T-helper 1 cell treated with Interleukin-12 subunit alpha and Interleukin-12 subunit beta and Interleukin-4 antibody, amounts not matched to agents 30 μg/mL and 1 μg/mL, for 36 hours (primary cell): Measurements from ENCODE around the gene DYNLT2.
A peak's percentile ranks its signal among the peaks of the same experiment; 100 is the strongest.

Experiments
- H3K27ac Mint-ChIP-seq: one replicate; pipeline ENCODE4 v1.8.0; 2021; ENCODE audit warnings: mild to moderate bottlenecking, mixed read lengths
- H3K27me3 Mint-ChIP-seq: one replicate; pipeline ENCODE4 v1.8.0; 2021; ENCODE audit warnings: low read depth, mixed read lengths
- H3K36me3 Mint-ChIP-seq: one replicate; pipeline ENCODE4 v1.8.0; 2021; ENCODE audit warnings: low read depth, mixed read lengths
- H3K4me1 Mint-ChIP-seq: one replicate; pipeline ENCODE4 v1.8.0; 2021; ENCODE audit warnings: low read depth, mixed read lengths
- H3K4me3 Mint-ChIP-seq: one replicate; pipeline ENCODE4 v1.8.0; 2021; ENCODE audit warnings: mild to moderate bottlenecking, moderate library complexity, mixed read lengths
- H3K9me3 Mint-ChIP-seq: one replicate; pipeline ENCODE4 v1.8.0; 2021; ENCODE audit warnings: mixed read lengths

Gene DYNLT2, protein sequence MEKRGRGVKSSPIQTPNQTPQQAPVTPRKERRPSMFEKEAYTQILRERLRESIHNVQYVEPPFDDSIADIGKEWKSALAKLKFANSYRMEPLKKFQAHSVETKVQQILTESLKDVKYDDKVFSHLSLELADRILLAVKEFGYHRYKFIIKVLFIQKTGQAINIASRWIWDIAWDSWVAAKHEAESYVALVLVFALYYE

DNA sequence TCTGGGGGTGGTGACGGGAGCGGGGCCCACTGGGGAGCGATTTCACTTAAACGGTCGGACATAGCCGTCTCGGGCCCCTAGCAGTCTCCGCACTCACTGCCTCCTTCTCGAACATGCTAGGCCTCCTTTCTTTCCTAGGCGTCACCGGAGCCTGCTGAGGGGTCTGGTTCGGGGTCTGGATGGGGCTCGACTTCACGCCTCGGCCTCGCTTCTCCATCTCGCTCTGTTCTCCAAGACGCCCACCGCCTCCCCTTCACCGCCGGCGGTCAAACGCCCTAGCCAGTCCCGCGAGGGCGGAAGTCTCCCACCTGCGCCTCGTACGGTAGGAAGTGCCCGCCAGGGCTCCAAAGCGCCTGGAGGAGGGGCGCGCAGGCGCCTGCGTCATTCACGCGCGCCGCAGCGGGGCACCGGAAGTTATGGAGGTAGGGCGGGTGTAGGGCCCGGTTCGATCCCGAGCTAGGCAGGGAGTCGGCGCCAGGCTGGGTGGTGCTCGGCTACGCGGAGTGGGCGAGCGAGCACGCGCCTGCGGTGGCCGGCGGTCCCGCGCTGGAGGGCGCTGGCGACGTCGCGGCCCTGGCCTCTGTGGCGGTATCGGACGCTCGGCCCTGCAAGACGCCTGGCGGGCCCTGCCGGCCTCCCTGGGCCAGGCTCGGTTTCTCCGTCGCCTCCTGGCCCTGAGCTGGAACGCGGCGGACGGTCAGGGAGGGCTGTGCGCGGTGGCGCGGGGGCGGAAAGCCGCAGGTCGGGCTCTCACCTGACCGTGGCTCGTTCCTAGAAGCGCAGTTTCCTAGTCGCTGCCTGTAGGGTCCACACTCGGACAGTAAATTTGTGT lies at the start of gene DYNLT2, which contains the start of gene ERMARD:
Gene DYNLT2, minus strand, starts transcription at position 331 of the 832 bp plus-strand sequence. Its CDS starts 114 bp downstream, at position 217.
Gene ERMARD, plus strand, starts transcription at position 381 of the 832 bp plus-strand sequence. Its CDS starts 36 bp downstream, at position 417.
- no peaks in the 10 kb centered on the region for H3K9me3 Mint-ChIP-seq
- H3K27ac Mint-ChIP-seq: peak within 1 kb of the TSS; percentile 99
- H3K4me1 Mint-ChIP-seq: peaks cover 30% of the 10 kb centered on the region
- H3K36me3 Mint-ChIP-seq: peaks cover 15% of the 10 kb centered on the region
- peaks cover 7% of the 10 kb centered on the region for H3K27me3 Mint-ChIP-seq
- peak within 1 kb of the TSS; percentile 96 for H3K4me3 Mint-ChIP-seq

- no peak overlapping the region for H3K27ac Mint-ChIP-seq
- H3K36me3 Mint-ChIP-seq: no peaks in the 10 kb centered on the region
- no peak overlapping the region for H3K4me3 Mint-ChIP-seq
- H3K9me3 Mint-ChIP-seq: no peaks in the 10 kb centered on the region
- peaks cover 52% of the 10 kb centered on the region for H3K27me3 Mint-ChIP-seq
- H3K4me1 Mint-ChIP-seq: peaks cover 30% of the 10 kb centered on the region
Measured at GRCh38 chr6:169800668-169801395, 49.5 kb upstream of the DYNLT2 start.

DNA sequence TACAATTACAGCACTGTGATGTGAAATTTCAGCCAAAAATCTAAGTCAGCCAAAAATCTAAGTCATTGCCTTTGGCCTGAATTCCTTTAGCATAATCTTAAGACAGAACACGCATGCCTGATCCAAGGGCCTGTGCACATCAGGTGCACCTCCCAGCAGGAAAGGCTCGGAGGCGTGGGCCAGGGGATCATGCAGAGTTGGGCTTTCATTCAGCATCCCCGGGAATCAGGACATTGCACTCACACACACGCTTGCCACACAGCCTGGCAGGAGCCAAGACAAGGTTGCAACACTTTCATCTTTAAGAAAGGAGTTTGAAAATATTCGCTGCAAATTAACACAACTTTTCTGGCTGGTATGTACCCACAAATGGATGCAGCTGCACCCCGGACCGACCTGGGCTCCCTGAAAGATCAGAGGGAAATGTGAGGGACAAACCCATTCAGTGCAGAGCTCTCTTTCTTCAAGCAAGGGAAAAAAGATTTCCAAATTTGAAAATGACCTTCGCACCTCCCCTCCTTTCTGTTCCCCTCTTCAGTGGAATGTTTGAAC lies 48.8 kb upstream of the DYNLT2 start:
- no peaks in the 10 kb centered on the region for H3K9me3 Mint-ChIP-seq
- no peaks in the 10 kb centered on the region for H3K36me3 Mint-ChIP-seq
- no peak overlapping the region for H3K4me3 Mint-ChIP-seq
- no peak overlapping the region for H3K27ac Mint-ChIP-seq
- peaks cover 23% of the 10 kb centered on the region for H3K4me1 Mint-ChIP-seq
- peaks cover 50% of the 10 kb centered on the region for H3K27me3 Mint-ChIP-seq

GRCh38 chr6:169799474-169799926 lies 48.1 kb upstream of the DYNLT2 start:
- H3K9me3 Mint-ChIP-seq: no peaks in the 10 kb centered on the region
- H3K36me3 Mint-ChIP-seq: no peaks in the 10 kb centered on the region
- H3K4me1 Mint-ChIP-seq: peaks cover 18% of the 10 kb centered on the region
- no peak overlapping the region for H3K27ac Mint-ChIP-seq
- H3K4me3 Mint-ChIP-seq: no peak overlapping the region
- peaks cover 49% of the 10 kb centered on the region for H3K27me3 Mint-ChIP-seq

GRCh38 chr6:169798764-169799473 lies 47.5 kb upstream of the DYNLT2 start:
- H3K27me3 Mint-ChIP-seq: peaks cover 47% of the 10 kb centered on the region
- no peaks in the 10 kb centered on the region for H3K36me3 Mint-ChIP-seq
- H3K27ac Mint-ChIP-seq: no peak overlapping the region
- peaks cover 12% of the 10 kb centered on the region for H3K4me1 Mint-ChIP-seq
- H3K4me3 Mint-ChIP-seq: no peak overlapping the region
- H3K9me3 Mint-ChIP-seq: no peaks in the 10 kb centered on the region

DNA sequence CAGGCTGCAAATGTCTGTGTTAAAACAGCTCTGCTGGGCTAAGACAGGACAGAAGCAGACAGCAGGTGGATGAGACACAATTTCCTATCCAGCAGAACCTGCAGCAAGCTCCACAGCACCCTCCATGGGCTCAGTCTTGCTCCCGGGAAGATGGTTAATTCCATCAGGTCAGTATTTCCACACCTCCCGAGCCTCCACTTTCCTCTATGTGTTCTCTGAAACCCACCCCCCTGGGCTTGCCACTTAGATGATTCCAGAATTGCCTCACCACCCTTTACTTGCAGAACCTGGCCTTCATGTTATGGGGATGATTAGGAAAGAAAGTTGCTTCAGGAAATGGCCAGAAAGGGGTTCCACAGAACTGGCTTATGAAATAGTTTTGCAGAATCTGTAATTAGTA lies 43.8 kb upstream of the DYNLT2 start:
- Mint-ChIP-seq H3K27me3 (peaks cover 75% of the 10 kb centered on the region), H3K36me3 (no peaks in the 10 kb centered on the region), H3K4me1 (peaks cover 9% of the 10 kb centered on the region), H3K9me3 (no peaks in the 10 kb centered on the region), H3K27ac (no peak overlapping the region), H3K4me3 (no peak overlapping the region)

DNA sequence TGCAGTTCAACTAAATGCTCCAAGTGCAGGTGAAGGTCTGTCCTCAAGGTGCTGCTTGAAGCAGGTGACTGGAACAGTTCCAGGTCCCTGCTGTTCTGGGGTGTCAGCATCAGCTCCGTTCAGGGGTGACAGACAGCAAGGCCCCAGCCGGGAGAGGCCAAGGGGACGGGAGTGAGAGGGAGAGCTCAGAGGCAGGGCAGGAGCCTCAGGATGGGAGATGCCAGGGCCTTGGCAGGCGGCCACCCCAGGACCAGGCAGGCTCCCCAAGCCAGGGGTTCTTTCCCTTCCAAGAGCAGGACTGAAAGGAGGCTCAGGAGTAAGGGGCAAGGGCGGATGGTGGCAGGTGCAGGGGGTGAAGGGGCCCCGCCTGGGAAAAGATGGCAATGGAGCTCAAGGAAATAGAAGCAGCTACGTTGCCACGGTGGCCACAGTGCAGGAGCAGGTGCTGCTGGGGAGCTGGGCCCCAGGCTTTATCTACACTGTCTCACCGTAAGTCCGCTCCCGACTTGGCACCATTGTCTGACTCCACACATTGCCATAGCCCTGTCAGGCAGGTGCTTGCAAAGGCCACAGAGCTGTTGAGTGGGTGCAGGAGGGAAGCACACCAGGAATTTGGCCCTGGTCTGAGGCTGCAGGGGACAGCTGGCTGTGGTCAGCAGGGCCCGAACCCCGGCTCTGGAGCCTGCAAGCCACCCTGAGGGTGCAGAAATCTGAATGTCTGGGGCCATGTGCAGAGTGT lies 43.1 kb upstream of the DYNLT2 start:
- no peaks in the 10 kb centered on the region for H3K9me3 Mint-ChIP-seq
- H3K4me1 Mint-ChIP-seq: peaks cover 15% of the 10 kb centered on the region
- H3K27me3 Mint-ChIP-seq: peaks cover 81% of the 10 kb centered on the region
- H3K4me3 Mint-ChIP-seq: no peak overlapping the region
- no peak overlapping the region for H3K27ac Mint-ChIP-seq
- no peaks in the 10 kb centered on the region for H3K36me3 Mint-ChIP-seq

DNA sequence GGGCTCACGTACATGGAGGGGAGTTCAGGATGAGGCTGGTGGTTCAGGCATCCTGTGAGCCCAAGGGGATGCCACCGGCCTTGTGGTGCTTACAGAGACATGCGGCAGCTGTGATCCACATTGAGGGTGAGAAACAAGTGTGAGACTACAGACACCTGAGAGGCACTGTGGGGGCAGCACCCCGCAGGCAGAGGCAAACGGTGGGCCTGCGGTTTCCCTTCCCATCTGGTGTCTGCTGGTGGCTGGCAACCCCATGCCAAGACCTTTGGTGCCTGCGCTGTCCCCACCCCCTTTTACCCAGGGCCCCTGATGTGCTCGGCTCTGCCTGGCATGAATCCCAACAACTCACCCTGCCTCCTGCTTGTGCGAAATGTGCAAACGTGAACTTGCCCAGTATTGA lies 42.0 kb upstream of the DYNLT2 start:
- H3K9me3 Mint-ChIP-seq: no peaks in the 10 kb centered on the region
- peaks cover 15% of the 10 kb centered on the region for H3K4me1 Mint-ChIP-seq
- peaks cover 79% of the 10 kb centered on the region for H3K27me3 Mint-ChIP-seq
- H3K4me3 Mint-ChIP-seq: no peak overlapping the region
- no peaks in the 10 kb centered on the region for H3K36me3 Mint-ChIP-seq
- H3K27ac Mint-ChIP-seq: no peak overlapping the region

DNA sequence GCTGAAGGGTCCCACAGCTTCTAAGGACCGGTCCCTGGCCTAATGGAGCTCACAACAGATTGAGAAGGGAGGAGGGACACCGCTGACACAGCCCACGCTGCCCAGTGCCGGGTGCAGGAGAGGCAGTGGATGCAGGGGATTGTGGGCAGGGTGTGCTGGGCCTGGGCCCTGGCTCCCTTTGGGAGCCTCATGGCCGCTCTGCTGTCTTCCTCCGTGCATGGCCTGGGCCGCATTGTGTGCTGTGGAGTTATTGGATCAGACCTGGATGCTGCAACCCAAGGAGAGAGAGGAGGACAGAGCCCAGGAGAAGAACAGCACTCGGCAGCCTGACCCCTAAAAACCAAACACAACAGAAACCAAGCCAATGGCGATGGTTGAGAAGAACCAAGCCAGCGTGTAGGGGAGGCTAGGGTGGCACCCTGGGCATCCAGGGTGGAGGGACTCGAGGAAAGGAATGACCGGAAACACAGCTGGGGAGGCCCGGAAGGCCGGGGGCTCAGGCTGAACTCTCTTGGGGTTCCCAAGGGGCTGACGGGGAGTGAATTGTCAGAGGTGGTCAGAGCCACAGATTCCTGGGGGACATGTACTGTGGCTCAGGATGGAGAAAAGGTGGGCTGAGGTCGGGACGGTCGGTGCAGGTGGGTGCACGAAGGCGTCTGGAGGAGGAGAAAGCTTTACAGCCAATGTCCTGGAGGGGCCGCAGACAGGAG lies 41.1 kb upstream of the DYNLT2 start:
- Mint-ChIP-seq H3K36me3 (no peaks in the 10 kb centered on the region), H3K9me3 (no peaks in the 10 kb centered on the region), H3K27ac (no peak overlapping the region), H3K4me3 (no peak overlapping the region), H3K27me3 (peaks cover 72% of the 10 kb centered on the region), H3K4me1 (peaks cover 15% of the 10 kb centered on the region)

DNA sequence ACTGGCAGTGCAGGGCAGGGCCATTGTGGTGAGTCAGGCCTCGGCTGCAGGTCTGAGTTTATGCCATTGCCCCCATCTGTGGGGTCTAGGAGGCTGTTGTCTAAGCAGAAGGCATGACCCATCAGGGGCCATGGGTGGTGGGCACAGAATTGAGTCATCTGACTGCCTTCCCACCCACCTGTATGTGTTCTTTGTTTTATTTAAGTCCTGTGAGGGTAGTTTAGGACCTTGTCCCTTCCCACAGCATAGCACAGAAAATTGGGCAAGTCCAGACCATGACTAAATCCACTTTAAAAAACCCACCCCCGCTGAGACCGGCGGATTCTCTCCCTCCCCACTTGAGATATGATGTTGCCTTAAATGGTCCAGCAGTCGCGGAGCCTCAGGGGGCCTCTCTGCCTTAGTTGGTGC lies 40.4 kb upstream of the DYNLT2 start:
- H3K9me3 Mint-ChIP-seq: no peaks in the 10 kb centered on the region
- no peak overlapping the region for H3K4me3 Mint-ChIP-seq
- no peak overlapping the region for H3K27ac Mint-ChIP-seq
- no peaks in the 10 kb centered on the region for H3K36me3 Mint-ChIP-seq
- peaks cover 67% of the 10 kb centered on the region for H3K27me3 Mint-ChIP-seq
- peaks cover 15% of the 10 kb centered on the region for H3K4me1 Mint-ChIP-seq

- H3K4me1 Mint-ChIP-seq: peaks cover 15% of the 10 kb centered on the region
- H3K27me3 Mint-ChIP-seq: peaks cover 54% of the 10 kb centered on the region
- H3K36me3 Mint-ChIP-seq: no peaks in the 10 kb centered on the region
- no peaks in the 10 kb centered on the region for H3K9me3 Mint-ChIP-seq
- H3K27ac Mint-ChIP-seq: no peak overlapping the region
- H3K4me3 Mint-ChIP-seq: peak overlapping the region; percentile 80
Measured at GRCh38 chr6:169789944-169790927, 38.9 kb upstream of the DYNLT2 start.
